COLO829 (cell line): ENCODE data around the gene RAC2.
"Not testable (repeated sequence)": the region's sequence is repeated elsewhere in the genome, so short reads cannot be mapped to it uniquely, and the experiment has no call there.

Experiments used
- DNase-seq: peaks from one replicate; pipeline ENCODE4 v3.0.0; 2012; ENCODE audit warnings: low spot score

Gene RAC2

DNA sequence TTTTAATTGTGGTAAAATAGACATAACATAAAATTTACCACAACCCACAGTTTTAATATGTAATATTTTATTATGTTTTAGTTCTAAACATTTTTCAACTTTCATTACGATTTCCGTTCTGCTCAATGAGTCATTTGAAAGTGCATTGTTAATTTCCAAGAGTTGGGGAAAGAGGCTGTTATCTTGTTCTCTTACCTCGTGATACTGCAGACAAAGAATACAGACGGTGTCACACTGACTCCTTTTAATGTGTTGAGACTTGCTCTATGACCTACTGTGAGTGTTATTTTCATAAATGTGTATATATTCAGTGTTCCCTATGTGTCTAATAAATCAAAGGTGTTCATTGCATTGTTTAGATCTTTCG is 10.8 kb upstream of the RAC2 start:
- DNase-seq: peak; percentile 56

- no peak for DNase-seq
These were observed 10.3 kb upstream of the RAC2 start for GRCh38 chr22:37254209-37254866.

- no peak for DNase-seq
These were observed 9.1 kb upstream of the RAC2 start for GRCh38 chr22:37253126-37253660.

GRCh38 chr22:37251836-37252235 is 7.8 kb upstream of the RAC2 start:
- DNase-seq: not testable (repeated sequence)

- no peak for DNase-seq
These were observed 5.9 kb upstream of the RAC2 start for GRCh38 chr22:37249986-37250385.

GRCh38 chr22:37248251-37248650 is 4.2 kb upstream of the RAC2 start:
- DNase-seq: no peak

- DNase-seq: no peak
These were observed 1.7 kb upstream of the RAC2 start for GRCh38 chr22:37245740-37246139.

DNA sequence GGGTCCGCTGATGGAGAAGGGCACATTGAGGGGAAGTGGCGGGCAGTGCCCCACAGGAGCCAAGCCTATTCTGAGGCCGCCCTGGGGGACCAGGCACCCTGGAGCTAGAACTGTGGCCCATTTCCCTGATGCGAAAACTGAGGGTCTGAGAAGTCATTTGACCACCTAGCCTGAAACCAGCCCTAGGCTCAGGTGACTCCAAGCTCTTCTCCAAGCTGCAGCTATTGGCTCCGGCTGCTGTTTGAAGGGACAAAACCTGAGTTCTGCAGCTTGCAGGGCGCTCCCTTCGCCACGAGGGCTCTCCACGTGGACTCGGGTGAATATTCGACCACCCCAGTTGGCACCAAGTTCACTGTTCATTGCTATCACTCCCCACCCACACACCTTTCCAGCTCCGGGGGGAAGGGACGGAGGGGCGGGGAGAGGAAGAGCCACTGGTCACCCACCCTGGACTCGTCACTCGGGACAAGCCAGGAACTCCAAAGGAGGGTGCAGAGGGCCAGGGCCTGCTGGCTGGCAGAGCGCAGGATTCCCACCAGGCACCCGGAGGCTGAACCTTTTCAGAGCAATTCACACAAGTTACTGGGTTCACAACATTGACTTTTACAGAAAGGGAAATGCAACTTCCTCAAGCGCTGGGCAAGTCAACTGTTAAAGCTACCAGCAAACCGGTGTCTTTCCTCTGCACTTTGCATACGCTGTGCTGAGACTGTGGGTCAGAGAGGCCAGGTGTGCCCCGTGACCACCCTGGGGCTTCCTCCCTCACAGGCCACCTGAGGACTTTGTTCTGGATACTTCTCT is 1.1 kb upstream of the RAC2 start:
- no peak for DNase-seq

DNA sequence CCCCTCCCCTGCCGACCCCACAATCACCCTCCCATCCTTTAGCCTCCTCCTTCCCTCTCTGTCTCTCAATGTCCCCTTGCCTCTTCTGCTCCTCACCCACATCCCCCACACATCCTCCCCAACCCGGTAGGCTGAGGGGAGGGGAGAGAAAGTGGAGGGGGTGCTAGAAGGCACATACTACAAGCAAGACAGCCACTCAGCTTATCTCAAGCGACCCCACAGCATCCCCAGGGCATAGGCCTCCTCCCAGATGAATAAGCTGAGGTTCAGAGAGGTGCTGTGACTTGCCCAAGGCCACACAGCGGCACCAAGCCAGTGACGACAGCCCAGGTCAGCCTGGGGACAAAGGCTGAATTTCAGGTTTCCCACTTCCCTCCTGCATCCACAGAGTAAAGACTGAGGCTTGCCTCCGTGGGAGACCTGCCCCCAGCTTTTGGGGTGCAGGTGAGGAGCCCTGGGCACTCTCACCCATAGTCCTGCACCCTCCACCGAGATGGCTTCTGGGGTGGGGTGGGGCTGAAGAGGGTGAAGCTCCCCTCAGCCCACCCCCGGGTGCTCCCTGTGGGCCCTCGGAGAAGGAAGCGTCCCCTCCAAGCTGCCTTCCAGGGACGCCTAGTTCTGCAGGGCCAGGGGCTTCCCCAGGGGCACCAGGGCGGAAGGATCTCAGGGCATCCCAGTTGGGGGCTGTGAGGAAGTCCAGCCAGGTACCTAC is 511 bp downstream of the RAC2 start:
- no peak for DNase-seq

DNA sequence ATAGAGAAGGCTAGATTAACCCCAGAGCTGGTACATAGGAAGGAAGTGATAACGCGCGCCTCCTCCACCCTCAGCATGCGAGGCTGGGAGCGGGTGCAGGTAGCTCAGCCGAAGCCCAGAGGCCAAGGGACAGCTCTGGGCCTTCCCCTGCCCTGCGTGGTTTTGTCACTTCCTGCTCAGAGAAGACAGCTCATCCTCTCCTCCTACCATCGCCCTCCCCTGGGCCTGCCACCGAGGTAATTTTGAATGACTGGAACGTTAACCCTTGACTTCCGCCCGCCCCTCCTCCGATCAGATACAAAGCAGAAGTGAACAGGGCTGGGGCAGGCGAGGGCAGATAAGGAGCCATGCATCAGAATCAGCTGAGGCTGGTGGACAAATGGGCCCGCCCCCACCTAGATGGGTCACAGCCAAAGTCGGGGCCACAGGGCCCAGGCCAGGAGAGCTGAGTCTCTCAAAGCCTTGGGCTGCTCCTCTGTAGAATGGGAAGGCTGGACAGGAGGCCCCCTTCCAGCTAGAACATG is 1.6 kb downstream of the RAC2 start:
- DNase-seq: peak; percentile 38

GRCh38 chr22:37241351-37242142 is 2.5 kb downstream of the RAC2 start:
- no peak for DNase-seq

DNA sequence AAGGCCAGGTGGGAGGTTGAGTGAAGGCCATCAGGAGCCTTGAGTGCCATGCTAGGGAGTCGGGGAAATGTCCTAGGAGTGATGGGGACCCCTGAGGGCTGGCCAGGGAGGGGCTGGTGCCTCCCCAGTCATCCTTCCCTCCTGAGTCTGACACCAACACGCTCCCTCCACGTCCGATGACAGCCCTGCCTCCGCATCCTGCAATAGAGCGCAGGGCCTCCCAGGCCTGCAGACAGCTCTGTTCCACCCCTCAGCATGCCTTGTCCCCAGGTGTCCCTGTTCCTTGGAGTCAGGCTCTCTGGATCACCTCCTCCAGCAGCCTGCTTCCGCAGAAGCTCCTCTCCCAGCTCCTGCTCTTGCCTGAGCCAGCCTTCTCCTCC is 3.1 kb downstream of the RAC2 start:
- DNase-seq: no peak

GRCh38 chr22:37240240-37240940 is 3.7 kb downstream of the RAC2 start:
- no peak for DNase-seq

DNA sequence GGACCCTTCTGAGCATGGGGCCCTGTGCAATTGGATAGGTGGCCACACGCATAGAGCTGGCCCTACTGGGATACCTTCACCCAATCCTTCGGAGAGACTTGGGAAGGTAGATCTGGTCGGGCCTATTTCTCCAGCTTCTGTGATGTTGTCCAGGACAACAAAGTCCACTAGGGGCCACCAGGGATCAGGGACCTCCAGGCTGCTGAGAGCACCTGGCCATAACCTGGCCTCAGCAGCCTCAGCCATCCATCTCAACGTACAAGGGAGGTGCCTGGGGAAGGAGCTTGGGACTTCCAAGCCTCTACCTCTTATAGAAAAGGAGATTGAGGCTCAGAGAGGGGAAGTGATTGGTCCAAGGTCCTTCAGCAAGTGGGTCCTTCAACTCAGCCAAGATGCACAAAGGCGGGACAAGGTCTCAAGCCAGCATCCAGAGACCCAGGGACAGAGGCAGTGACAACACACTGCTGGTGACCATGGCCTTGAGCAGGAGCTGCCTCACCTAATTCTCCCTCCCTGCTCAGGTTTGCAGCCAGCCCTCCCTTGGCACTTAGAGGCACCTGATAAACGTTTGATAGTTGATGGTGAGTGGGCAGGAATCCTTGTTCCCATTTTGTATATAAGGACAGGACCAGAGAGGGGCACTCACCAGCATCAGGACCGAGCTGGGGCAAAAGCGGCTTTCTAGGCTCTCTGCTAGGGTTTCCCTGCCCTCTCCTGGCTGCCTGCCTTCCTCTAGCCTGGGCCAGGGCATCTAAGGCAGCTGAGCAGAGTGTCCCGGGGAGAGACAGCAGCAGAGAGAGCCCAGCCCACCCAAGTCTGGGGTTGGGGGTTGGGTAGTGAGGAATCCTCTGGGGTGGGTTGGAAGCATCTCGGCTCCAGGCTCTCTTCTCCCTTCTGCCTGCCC is 4.5 kb downstream of the RAC2 start:
- DNase-seq: no peak

DNA sequence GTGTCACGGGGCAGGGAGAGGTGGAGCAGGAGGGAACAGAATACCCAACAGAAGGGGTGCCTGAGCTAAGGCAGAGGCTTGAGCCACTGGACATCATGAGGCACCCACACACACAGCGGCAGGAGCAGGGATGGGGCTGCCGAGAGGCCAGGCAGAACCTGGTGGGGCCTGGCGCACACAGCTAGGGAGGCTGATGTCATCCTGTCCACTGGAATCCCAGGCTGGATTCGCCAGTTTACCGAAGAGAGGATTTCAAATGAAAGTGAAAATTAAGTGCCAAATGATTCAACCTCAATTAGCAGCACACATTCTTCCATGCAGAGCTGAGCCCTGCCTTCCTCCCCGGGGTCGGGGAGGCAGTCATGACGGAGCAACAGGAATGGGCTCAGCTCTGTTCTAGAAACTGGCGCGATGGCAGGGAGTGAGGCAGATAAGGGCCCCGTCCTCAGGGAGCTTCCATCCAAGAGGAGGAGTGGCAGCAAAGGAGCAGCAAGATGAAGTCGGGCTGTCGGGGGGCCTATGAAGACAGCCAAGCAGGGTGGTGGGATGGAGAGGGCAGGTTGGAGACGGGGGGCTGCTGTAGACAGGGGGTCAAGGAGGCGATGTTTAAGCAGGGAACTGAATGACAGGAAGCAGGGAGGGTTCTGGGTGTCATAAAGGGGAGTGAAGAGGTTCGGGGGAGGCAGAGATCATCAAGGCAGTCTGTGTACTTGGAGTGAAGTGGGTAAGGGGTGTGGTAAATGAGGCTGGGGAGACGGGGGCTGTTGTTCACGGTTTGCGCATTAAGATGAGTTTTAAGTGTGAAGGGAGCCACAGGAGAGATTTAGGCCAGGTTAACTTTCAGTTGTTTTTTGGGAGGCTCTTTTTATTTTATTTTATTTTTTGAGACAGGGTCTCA is 6.4 kb downstream of the RAC2 start:
- no peak for DNase-seq

GRCh38 chr22:37235897-37236607 is 8.0 kb downstream of the RAC2 start:
- no peak for DNase-seq

DNA sequence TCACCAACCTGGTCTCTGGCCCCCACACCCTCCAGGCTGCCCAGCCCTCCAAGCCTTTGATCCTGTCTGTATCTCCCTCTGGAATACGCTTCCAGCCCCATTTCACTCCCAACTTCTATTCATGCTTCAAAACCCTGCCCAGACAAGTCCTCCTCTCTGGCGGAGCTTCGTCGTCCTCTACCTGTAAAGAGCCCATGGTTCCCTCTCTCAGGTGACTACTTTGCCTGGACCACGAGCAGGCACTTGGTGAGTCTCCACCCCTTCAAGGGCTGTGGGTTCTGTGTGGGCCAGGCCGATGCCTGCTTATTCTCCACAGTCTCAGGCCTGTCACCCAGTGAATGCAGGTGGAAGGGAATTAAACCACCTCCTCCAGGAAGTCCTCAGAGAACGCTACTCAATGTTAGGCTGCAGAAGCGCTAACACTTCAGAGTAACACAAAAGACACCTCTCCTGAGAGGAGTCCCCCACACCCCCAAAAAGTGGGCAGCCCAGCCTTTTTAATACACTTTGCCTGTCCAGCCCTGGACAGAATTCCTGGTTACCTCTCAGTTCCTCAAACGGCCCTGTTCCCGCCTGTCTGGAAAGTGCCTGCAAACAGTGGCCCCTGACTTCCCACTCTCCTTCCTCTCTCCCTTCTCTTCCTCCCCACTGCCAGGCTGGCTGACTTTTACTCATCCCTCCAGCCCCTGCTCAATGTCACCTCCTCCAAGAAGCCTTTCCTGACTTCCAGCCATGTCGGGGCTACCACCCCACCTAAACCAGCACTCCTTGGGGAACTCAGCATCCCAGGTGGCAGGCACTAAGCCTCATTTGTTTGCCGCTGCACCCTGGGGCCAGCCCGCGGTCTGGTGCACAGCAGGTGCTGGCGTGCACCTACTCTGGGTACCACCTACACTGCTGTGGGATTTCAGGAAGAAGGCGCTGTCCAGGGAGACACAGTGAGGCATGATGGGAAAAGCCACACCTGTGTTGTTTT is 9.0 kb downstream of the RAC2 start:
- DNase-seq: no peak
